ENCODE measurements around the gene UNC13D.

DNA sequence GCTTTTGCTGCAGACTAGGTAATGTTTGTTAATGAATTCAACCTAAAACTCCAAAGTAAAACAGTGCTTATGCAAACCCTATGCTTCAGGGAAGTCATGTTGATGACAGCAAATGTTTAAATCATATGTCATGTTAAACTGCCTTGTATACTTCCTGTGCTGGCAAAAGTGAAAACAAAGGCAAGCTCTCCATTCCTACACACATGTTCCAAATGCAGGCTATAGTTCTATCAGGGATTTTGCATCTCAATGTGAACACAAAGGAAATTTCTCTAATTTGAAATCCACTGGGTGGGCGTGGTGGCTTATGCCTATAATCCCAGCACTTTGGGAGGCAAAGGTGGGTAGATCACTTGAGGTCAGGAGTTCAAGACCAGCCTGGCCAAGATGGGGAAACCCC is 40.3 kb downstream of the UNC13D start:
- TF ChIP-seq, protein P1, sequence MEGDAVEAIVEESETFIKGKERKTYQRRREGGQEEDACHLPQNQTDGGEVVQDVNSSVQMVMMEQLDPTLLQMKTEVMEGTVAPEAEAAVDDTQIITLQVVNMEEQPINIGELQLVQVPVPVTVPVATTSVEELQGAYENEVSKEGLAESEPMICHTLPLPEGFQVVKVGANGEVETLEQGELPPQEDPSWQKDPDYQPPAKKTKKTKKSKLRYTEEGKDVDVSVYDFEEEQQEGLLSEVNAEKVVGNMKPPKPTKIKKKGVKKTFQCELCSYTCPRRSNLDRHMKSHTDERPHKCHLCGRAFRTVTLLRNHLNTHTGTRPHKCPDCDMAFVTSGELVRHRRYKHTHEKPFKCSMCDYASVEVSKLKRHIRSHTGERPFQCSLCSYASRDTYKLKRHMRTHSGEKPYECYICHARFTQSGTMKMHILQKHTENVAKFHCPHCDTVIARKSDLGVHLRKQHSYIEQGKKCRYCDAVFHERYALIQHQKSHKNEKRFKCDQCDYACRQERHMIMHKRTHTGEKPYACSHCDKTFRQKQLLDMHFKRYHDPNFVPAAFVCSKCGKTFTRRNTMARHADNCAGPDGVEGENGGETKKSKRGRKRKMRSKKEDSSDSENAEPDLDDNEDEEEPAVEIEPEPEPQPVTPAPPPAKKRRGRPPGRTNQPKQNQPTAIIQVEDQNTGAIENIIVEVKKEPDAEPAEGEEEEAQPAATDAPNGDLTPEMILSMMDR (conservative IDR thresholded peaks at IDR 0.05; ENCODE audit: low read depth, low read length), result no peak
- no peak for TF ChIP-seq POLR2A (IDR thresholded peaks at IDR 0.05; ENCODE audit: low read depth, low read length)

Measured in IMR-90 (cell line).